HG02642 (cell line): ENCODE measurements around the gene P2RY4.
"Not testable (repeated sequence)": the region's sequence is repeated elsewhere in the genome, so short reads cannot be mapped to it uniquely, and the experiment has no call there.

ENCODE experiments used
- ATAC-seq: cut with Tn5 transposase; IDR thresholded peaks from one replicate; pipeline ENCODE4 v1.9.1; 2021; ENCODE audit warnings: mild to moderate bottlenecking; ENCODE audit not compliant: unreplicated experiment, poor library complexity

P2RY4 gene

DNA sequence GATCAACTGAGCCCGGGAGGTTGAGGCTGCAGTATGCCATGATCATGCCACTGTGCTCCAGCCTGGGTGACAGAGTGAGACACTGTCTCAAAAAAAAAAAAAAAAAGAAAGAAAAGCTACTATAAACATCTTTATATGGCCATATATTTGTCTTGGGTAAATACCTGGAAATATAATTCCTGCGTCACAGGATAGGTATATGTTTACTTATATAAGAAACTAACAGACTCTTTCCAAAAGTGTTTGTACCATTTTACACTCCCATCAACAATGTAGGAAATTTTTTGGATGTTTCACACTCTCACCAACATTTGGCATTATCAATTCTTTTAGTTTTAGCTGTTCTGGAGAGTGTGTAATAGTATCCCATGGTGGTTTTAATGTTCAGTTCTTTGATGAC is 12.8 kb downstream of the P2RY4 start:
- no peak for ATAC-seq

DNA sequence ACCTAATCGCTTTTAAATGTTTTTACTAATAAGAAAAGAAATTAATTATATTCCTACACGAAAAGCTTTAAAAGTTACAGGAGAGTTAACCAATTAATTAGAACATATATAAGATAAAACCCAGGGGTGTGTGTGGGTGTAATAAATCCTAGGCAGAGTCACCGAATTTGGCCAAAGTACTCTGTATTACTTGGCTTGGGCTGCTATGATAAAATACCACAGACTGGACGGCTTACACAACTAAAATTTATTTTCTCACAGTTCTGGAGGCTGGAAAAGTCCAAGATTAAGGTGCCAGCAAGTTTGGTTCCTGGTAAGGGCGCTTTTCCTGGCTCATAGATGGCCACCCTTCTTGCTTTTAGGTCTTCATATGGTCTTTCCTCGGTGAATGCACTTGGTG is 15.1 kb downstream of the P2RY4 start:
- no peak for ATAC-seq

- ATAC-seq, result not testable (repeated sequence)
Measured at GRCh38 chrX:70243601-70244000, 16.4 kb downstream of the P2RY4 start.

DNA sequence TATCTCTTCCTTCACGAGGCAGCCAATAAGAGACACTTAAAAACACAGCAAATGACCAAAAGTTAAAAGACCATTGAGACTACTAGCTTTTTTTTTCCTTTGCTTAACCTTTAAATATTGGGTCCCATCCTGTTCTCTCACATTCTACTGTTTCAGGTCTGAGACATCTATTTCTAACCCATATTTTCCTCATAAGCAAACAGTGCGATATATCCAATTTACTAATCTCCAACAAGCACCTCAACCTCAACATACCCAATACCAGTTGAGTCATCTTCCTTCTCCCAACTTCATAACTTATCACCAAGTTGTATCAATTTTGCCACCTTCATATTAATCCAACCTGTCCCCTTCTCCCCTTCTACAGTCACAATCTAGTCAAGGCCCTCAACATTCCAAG is 18.5 kb downstream of the P2RY4 start:
- ATAC-seq, result no peak

DNA sequence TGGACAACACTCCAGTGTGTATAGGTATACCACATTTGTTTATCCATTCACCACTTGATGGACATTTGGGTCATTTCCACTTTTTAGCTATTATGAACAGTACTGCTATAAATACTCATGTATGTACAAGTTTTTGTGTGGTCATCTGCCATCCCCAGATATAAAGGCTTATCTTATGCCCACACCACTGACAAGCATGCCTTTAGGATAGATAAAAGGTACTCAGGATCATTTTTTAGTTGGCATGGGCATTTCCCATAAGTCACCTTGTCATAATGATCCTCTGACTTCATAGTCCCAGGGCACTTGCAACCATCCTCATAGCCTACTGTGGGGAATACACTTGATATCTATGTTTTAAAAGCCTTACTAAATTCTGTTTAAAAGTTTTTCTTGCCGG is 19.3 kb downstream of the P2RY4 start:
- no peak for ATAC-seq

DNA sequence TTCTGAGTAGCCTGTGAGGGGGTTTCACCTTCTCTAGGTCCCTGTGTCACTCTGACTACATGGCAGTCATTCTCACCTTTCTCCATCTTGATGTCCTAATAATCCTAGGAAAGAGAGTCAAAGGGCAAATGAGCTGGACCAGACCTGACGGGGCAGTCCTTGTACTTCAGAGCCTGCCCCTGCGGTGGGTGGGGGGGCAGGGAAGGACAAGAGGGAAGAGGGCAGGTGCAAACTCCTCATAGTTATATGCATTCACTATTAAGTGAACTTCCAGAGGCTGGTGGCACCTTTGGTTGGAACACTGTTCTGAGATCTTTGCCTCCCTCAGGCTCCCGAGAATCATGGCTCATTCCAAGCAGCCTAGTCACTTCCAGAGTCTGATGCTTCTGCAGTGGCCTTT is 25.6 kb downstream of the P2RY4 start, which contains the start of gene AWAT1:
AWAT1 (plus strand) TSS at position 301 of the 400 bp plus-strand sequence; CDS start at position 342, 41 bp downstream.
- no peak for ATAC-seq

- ATAC-seq, result no peak
Measured at GRCh38 chrX:70231666-70232065, 28.3 kb downstream of the P2RY4 start.

DNA sequence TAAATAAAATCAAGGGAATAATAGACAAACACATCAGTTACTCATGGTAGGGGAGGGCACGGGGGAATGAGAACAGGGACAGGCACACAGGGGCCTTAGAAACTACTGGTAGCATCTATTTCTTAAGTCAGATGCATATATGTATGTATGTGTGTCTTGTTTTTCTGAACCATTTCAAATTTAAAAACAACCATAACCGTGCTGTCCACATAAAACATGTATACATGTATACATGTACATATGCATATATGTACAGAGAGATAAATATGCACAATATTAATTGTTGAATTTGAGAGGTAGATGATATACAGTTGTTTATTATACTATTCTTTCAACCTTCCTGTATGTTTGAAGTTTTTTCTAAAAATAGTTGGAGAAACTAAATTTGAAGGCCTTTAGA is 33.3 kb downstream of the P2RY4 start:
- ATAC-seq, result no peak

DNA sequence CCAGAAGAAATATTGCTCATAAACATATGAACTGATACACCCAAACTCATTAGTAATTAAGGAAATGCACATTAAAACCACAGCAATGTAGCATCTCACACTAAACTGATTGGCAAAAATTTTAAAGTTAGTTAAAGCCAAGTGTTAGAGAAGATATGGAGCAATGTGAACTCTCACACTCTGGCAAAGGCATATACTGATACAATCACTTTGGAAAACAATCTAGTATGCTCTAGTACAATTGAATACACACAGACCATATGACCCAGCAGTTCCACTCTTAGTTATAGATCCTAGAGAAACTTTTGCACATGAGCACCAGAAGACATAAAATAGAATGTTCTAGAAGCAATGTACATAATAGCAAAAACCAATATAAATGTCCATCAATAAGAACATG is 34.0 kb downstream of the P2RY4 start:
- no peak for ATAC-seq

- ATAC-seq, result no peak
Measured at GRCh38 chrX:70219938-70220764, 39.9 kb downstream of the P2RY4 start.

DNA sequence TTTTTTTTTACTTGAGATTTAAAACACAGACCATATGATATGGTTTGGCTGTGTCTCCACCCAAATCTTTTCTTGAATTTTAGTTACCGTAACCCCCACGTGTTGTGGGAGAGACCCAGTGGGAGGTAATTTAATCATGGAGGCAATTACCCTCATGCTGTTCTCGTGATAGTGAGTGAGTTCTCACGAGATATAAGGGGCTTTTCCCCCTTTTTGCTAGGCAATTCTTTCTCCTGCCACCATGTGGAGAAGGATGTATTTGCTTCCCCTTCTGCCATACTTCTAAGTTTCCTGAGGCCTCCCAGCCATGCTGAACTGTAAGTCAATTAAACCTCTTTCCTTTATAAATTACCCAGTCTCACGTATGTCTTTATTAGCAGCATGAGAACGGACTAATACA is 50.4 kb downstream of the P2RY4 start:
- ATAC-seq, result not testable (repeated sequence)

- ATAC-seq, result no peak
Measured at GRCh38 chrX:70208479-70208878, 51.5 kb downstream of the P2RY4 start.
